Sigmoid colon (tissue), 7 donors: Measurements from ENCODE around the gene VAC14. TPM values are rescaled to one million over a fixed set of nuclear protein-coding genes. Genes with fewer than 3 reads are reported as not detected.

ENCODE experiments used
- DNase-seq: peaks from one replicate; pipeline ENCODE4 v3.0.0-alpha.2; 2019
- H3K27ac ChIP-seq, 4 donors: fragments of 200-600 bp; sonication (generic); one replicate each; pipeline ENCODE4 v1.5.1; 2016 to 2019; ENCODE audit warnings: mild to moderate bottlenecking in 1 of 4
- H3K27me3 ChIP-seq, 3 donors: fragments of 200-600 bp; sonication (generic); one replicate each; pipeline ENCODE4 v1.5.1; 2019; ENCODE audit warnings: mild to moderate bottlenecking in 1 of 3
- H3K36me3 ChIP-seq, 4 donors: fragments of 200-600 bp; sonication (generic); one replicate each; pipeline ENCODE4 v1.5.1; 2016 to 2019
- H3K4me1 ChIP-seq, 4 donors: fragments of 200-600 bp; sonication (generic); one replicate each; pipeline ENCODE4 v1.5.1; 2017 to 2019
- H3K4me3 ChIP-seq, 4 donors: fragments of 200-600 bp; sonication (generic); one replicate each; pipeline ENCODE4 v1.5.1; 2017 to 2019; ENCODE audit warnings: mild to moderate bottlenecking in 2 of 4, moderate library complexity in 1 of 4
- H3K9me3 ChIP-seq, 4 donors: fragments of 200-600 bp in 3 of 4; sonication (generic) in 3 of 4; one replicate each; pipeline versions ENCODE4 v1.5.1 to v1.6.1; 2013 to 2019
- CTCF ChIP-seq, 4 experiments: fragments of 450-650 bp in 3 of 4; fragments of 200-600 bp in 1 of 4; IDR thresholded peaks; one replicate each; pipeline ENCODE4 v1.5.1; 2016 to 2019; ENCODE audit warnings: antibody characterized with exemption in 4 of 4, mild to moderate bottlenecking in 3 of 4, moderate library complexity in 2 of 4
- EP300 ChIP-seq, 4 donors: sonication (generic); formaldehyde crosslinking; IDR thresholded peaks; one replicate each; pipeline ENCODE4 v1.6.1; 2017; ENCODE audit warnings: antibody characterized with exemption in 4 of 4
- POLR2A ChIP-seq, 2 donors: fragments of 450-650 bp; IDR thresholded peaks; one replicate each; pipeline ENCODE4 v1.6.1; 2016; ENCODE audit warnings: antibody characterized with exemption in 2 of 2, mild to moderate bottlenecking in 2 of 2, moderate library complexity in 2 of 2
- POLR2AphosphoS5 ChIP-seq, 4 donors: sonication (generic); formaldehyde crosslinking; IDR thresholded peaks; one replicate each; pipeline ENCODE4 v1.6.1; 2017; ENCODE audit warnings: antibody characterized with exemption in 4 of 4
- WGBS, 2 donors: extraction: QIAGEN DNeasy Blood & Tissue Kit; methylation state at CpG; one replicate each; pipeline ENCODE4 v1.1.7; 2013; 5-methylcytosine and 5-hydroxymethylcytosine counted together
- intact Hi-C: fragments of 100-400 bp; cut with DNase I; formaldehyde crosslinking; loops from one replicate; pipeline ENCODE4 v1.15.1; 2023
- polyA plus RNA-seq, 3 donors: library from polyadenylated mRNA; stranded (reverse); fragments of 200-250 nt; gene quantifications; one replicate each; pipeline ENCODE4 v1.2.3, GENCODE V29; 2013
- total RNA-seq, 4 donors: library from RNA; depleted of rRNA; stranded (reverse); fragments of >200 nt; gene quantifications; one replicate each; pipeline ENCODE4 v1.1.0, GENCODE V29; 2016
- donor health status: healthy with polysubstance abuse.
- donor health status: Bipolar disorder and iron deficiency.
- donor health status: healthy.

Gene VAC14
- total and polyA plus RNA-seq, 7 donors: 16.8 to 36.2 (median 22.1) TPM

GRCh38 chr16:70749681-70750601 is 51.0 kb downstream of the VAC14 start:
- Histone ChIP-seq H3K27ac (peak overlapping the region; percentile 67 to 77 (median 70)), H3K4me3 (no peak overlapping the region), H3K9me3 (no peaks in the 10 kb centered on the region), H3K4me1 (peaks cover 0 to 69% (median 62%) of the 10 kb centered on the region in 4 donors), H3K27me3 (no peaks in the 10 kb centered on the region), H3K36me3 (peaks cover 0 to 13% (median 0%) of the 10 kb centered on the region in 4 donors)
- no peak for TF ChIP-seq CTCF (IDR thresholded peaks at IDR 0.05)
- TF ChIP-seq EP300 (IDR thresholded peaks at IDR 0.05): no peak
- no peak for TF ChIP-seq POLR2AphosphoS5 (IDR thresholded peaks at IDR 0.05)
- no peak for TF ChIP-seq POLR2A (IDR thresholded peaks at IDR 0.05)
- WGBS, 2 donors: 75 to 84% methylated on average over 16 of the region's 16 CpGs
- no peak for DNase-seq
- intact Hi-C loops: loop anchor here (10.0 kb wide), 2 partner anchors 225 to 1005 kb away; partner anchors contain the start of genes COG4 and SF3B3

DNA sequence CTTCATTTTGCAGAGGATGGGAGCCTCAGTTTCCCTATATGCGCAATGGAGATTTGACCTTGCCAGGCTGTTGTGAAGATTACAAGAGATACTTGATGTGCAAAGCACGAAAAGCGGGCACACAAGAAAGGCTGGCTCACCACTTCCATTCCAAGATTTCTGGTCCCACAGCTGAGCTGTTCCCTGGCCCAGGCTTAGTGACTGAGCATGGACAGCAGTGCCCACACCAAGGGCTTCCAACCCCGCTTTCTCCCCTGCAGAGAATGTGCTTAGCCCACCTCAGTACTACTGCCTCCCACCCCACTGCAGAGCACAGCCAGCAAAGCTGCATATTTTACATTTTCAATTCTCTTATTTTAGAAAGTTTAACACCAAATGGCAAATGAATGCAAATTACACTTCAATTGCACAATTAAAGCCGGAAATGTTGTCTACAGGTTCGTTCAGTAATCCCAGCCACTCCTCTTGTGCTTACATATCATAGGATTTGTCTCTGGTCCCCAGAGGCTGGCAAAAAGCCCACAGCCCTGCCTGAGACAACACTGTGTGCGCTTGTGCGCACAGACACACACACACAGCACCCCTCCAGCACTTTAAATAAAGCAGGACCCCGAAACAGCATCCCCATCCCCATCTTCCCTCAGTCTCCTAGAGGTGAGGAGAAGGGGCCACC is 51.8 kb downstream of the VAC14 start:
- Histone ChIP-seq H3K36me3 (peaks cover 0 to 8% (median 0%) of the 10 kb centered on the region in 4 donors), H3K9me3 (no peaks in the 10 kb centered on the region), H3K27me3 (no peaks in the 10 kb centered on the region), H3K4me3 (no peak overlapping the region), H3K27ac (peak overlapping the region; percentile 67 to 77 (median 70)), H3K4me1 (peaks cover 0 to 72% (median 64%) of the 10 kb centered on the region in 4 donors)
- TF ChIP-seq EP300 (IDR thresholded peaks at IDR 0.05): no peak
- no peak for TF ChIP-seq POLR2A (IDR thresholded peaks at IDR 0.05)
- no peak for TF ChIP-seq CTCF (IDR thresholded peaks at IDR 0.05)
- no peak for TF ChIP-seq POLR2AphosphoS5 (IDR thresholded peaks at IDR 0.05)
- WGBS, 2 donors: 53 to 77% methylated on average over 9 of the region's 9 CpGs
- no peak for DNase-seq
- intact Hi-C loops: loop anchor here (10.0 kb wide), 2 partner anchors 224 to 1004 kb away; partner anchors contain the start of genes COG4 and SF3B3

GRCh38 chr16:70747703-70748631 is 53.0 kb downstream of the VAC14 start:
- no peaks in the 10 kb centered on the region for H3K9me3 ChIP-seq
- peak overlapping the region; percentile 82 to 93 (median 87) for H3K27ac ChIP-seq
- TF ChIP-seq POLR2A (IDR thresholded peaks at IDR 0.05) (no peak), CTCF (IDR thresholded peaks at IDR 0.05) (no peak), POLR2AphosphoS5 (IDR thresholded peaks at IDR 0.05) (no peak)
- 85 to 94% methylated on average over 15 of the region's 15 CpGs for WGBS, 2 donors
- peaks cover 0 to 13% (median 3%) of the 10 kb centered on the region in 4 donors for H3K36me3 ChIP-seq
- intact Hi-C loops: loop anchor here (10.0 kb wide), 2 partner anchors 223 to 1003 kb away; partner anchors contain the start of genes COG4 and SF3B3
- H3K27me3 ChIP-seq: no peaks in the 10 kb centered on the region
- no peak overlapping the region for H3K4me3 ChIP-seq
- no peak for DNase-seq
- H3K4me1 ChIP-seq: peaks cover 0 to 78% (median 70%) of the 10 kb centered on the region in 4 donors
